Stimulated activated CD8-positive, alpha-beta memory T cell treated with anti-CD3 and anti-CD28 coated beads, Interleukin-7, amount 100 ng/mL, for 4 hours (primary cell): ENCODE measurements around the gene PRELP.
A peak's percentile ranks its signal among the peaks of the same experiment; 100 is the strongest.
"Not testable (repeated sequence)": the region's sequence is repeated elsewhere in the genome, so short reads cannot be mapped to it uniquely, and the experiment has no call there.

ENCODE experiments used
- DNase-seq, 2 donors: peaks; one replicate each; pipeline ENCODE4 v3.0.0-alpha.2; 2020; ENCODE audit warnings: low read depth in 2 of 2

The PRELP gene

GRCh38 chr1:203506858-203507626, 31.4 kb downstream of the PRELP start:
- DNase-seq: no peak

GRCh38 chr1:203507759-203508158, 32.2 kb downstream of the PRELP start:
- no peak for DNase-seq

GRCh38 chr1:203508463-203509073, 33.0 kb downstream of the PRELP start:
- no peak for DNase-seq

DNA sequence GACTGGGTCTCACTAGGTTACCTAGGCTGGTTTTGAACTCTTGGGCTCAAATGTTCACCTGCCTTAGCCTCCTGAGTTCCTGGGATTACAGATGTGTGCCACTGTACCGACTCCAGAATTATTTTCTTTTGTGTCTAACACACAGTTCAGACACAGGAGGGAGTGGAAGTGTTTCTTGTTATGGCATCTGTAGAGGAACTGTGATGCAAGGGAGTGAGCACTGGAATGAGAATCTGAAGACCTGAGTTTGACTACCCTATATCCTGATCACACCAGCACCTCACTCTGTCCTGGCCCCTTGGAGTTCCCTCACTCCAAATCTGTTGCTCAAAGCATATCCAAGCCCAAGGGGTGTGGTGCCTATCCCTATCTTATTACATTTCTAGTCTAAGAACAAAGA, 33.5 kb downstream of the PRELP start:
- DNase-seq: no peak

DNA sequence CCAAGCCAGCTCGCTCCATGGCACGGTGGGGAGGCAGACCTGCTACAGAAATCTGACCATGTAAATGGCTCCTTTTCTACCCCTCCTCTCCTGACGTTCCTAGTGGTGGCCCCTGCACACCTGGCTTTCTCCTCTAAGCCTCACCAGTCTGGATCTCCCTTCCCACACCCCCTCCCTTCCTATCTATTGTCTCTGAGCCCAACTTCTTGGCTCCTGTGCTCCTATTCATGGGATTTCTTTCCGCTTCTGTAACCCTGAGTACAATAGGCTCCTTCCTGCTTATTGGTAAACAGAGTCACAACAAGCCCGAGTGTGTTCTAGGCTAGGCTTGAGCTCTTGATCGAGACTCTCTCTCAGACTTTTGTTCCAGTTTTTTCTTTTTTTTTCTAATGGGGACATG, 35.9 kb downstream of the PRELP start:
- no peak for DNase-seq

DNA sequence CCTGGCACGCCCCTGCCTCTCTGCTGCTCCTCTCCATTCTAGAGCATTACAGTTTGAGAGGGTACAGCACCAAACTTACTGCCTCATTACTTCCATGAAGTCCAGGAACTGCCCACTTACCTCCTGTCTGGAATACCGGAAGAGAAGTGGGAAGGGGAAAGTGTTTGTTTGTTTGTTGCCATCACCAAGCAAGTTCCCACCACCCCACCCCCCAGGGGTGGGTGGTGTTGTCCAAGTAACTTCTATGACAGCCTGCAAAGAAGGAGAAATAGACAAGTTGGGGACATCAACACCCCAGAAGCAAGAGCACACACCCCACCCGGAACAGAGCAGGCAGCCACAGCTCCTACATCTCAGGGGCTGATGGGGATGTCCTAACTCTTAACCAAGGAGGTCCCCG, 36.3 kb downstream of the PRELP start:
- no peak for DNase-seq

DNA sequence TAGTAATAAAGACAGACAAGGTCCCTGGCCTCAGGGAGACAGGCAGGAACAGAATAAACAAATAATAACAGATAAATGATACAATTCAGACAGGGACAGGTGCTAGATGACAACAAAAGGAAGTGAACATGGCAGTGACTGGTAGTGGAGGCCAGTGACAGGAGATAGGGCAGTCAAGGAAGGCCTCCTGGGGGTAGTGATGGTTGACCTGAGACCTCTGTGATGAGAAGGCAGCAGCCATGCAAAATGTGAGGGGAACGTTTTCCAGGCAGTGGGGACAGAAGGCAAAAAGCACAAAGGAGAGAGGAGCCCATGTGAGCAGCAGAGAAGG, 36.9 kb downstream of the PRELP start:
- no peak for DNase-seq

DNA sequence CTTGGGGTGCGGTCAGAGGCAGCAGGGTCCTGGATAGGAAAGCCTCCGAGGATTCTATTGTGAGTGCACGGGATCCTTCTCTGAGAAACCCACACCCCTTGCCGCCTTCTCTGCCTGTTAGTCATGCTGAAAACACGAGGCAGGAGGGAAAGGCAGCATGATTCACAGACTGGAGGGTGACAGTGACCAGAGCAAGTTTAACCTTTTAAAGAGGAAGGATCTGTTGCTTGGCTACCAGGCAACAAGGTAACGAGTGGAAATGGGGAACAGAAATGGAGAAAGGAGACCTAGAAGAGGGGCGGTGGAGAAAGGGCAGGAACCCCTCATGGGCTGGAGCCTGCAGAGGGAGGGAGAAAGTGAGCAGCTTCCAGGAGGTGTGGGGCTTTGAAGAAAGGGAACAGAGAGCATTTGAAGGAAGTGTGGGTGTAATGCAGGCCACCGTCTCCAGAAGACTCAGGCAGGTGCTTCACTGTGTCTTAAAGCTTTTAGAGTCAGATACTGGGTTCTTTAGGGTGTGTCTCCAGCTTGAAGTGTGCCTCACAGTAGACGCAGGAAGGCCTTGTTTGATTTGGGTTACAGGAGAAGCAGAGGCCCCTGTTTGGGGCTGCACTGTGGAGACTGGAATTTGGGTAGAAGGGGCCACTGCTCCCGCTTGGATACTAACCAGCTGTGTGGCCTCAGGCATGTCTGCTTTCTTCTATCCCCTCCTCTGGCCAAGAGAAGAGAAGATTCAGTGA, 37.4 kb downstream of the PRELP start:
- peak in 1 of 2 donors; percentile 20 for DNase-seq

DNA sequence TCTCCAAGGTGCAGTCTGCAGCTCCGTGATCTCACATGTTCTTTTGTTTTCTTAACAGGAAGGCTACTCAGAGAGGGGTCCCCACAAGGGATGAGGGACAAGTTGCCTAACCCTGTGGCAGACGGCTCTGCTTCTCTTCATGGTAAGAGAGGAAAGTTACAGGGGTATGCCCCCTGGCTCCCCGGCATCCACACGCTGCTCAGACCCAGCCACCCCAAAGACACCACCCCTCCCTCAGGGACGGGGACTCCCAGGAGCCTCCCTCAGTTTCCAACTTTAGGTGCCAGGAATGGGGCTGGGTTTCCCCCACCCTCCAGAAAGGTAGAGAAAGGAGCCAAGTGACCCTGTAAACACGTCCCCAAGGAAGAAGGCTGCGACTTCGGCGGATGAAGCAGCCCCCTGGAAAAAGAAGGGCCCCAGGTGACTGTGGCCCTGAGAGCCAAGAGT, 38.0 kb downstream of the PRELP start:
- no peak for DNase-seq

DNA sequence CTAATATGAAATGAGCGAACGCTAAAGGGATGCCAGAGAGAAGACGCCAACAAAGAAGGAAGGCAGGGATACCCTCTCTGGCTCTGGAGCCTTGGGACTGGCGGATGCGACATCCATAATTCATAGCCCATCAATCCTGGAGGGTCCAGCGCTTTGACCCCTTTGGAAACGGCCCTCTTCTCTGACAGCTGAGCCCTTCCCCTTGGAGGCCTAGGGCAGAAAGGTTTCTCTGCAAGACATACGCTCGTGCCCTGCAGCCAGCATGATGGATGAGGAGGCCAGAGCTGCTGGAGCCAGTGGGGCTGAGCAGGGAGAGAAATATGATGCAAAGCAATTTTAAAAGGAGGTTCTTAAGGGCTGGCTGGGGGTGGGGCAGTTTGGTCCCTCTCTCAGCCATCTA, 40.6 kb downstream of the PRELP start:
- no peak for DNase-seq

DNA sequence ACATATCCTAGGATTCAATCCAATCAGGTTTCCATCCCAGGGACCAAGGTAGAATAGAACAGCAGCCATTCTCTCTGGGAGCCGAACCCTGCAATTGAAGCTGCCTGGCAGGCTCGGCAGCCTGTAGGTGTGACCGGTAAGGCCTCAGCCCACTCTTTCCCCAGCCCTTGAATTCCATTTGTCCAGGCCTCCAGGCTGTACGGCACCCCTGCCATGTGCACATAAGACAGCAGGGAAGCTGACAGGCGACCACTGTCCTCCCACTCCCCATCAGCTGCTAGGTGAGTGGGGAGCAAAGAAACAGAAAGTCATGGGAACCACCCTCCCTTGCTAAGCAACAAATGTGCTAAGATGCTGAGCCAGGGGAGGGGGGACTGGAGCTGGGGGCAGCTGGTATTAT, 41.3 kb downstream of the PRELP start:
- no peak for DNase-seq

DNA sequence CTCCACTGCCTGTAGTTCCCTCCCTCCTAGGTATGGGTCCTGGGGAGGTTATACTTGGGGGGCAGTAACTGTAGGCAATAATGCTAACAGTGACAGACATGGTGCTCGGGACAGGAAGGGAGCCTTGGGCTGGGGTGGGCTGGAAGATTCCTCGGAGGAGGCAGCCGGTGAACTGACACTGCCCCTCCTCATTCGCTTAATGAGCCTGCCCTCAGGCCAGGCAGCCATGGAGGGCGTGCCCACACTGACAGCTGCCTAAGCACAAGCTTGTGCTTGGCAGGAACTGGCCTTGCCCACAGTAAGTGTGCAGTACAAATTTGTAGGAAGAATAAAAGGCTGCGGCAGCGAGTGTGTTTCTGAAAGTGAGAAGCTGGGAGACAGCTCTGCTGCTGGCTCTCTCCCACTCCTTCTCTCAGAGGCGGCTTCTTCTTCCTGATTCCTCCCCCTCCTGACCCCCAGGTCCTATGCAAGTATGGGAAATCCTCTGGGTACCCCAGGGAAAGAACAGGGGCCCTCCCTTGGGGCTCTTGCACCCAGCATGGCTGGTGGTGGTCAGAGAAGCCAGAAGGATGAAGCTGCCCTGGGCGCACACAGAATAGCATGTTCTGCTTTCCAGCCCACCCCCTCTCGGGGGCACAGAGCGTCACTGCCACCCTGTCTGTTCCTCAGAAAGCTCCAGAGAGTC, 42.0 kb downstream of the PRELP start:
- no peak for DNase-seq

GRCh38 chr1:203518139-203518538, 42.5 kb downstream of the PRELP start:
- DNase-seq: not testable (repeated sequence)

DNA sequence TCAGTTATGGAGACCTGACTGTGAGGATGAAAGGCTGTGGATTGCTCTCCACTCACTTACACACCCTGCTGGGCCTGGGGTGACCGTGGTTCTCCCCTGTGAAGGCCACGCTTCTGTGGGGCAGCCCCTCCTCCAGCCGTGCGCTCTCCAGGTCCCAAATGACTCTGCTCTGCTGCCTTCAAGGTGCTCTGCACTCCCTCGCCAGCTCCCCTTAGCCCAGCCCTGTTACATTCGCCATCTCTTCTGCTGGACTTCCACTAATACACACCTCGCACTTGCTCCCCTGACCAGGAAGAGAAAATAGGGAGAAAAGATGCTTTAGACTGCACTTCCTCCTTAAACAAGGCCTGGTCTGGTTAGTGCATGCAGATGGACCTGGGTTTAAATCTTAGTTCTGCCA, 42.9 kb downstream of the PRELP start:
- DNase-seq: no peak

- DNase-seq: no peak
Measured at GRCh38 chr1:203519053-203519840, 43.6 kb downstream of the PRELP start.

DNA sequence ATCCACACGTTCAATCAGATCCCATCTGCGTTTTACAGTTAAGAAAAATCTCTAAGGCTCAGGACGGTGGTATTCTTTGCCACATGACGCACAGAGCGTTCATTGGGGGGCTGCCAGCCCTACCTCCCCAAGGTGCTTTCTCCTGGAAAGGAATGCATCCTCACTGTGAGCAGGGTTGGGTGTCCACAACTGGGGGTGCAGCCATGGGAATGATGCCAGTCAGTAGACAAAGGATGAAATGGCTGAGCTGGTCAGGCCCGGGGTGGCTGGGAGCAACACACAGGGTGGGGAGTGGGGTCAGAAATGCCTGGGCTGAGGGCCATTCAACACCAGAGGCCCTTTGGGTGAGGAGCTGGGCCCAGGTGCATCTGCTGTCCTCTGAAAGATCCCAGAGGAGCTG, 44.3 kb downstream of the PRELP start:
- no peak for DNase-seq

GRCh38 chr1:203520315-203520714, 44.7 kb downstream of the PRELP start:
- DNase-seq: no peak

- no peak for DNase-seq
Measured at GRCh38 chr1:203521074-203521794, 45.6 kb downstream of the PRELP start.

DNA sequence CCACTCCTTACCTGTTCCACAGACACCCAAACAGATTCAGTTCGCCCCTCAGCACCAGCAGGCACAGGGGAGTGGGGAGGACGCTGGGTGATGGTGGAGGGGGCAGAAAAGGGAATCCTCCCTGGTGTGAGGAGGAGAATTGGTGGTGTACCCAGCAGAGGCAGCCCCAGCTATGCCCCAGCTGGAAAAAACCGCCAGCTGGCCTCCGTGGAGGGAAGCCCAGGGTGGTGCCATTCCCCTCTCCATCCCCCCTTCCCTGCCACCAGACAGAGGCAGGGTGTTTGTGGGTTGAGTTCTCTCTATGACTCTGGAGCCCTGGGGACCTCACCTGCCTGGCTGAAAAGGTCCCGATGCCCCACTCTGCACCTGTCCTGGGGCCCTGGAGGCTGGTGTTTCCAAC, 46.2 kb downstream of the PRELP start:
- DNase-seq: no peak

DNA sequence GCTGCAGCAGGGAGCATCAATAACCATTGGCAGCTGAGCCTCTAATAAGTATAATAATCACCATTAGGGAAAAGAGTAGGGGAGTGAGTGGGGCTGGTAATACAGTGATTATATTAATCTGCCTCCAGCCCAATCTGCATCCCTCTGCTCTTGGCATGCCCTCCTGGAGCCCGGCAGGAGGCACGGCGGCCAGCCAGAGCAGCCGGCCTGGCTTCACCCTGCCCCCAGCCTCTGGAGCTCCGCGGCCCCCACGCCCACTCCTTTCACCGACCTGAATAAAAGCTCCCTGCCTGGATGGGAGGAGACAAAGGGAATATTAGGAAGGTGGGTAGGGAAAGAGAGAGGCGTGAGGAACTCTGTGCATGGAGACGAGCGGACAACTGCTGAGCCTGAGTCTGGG, 46.6 kb downstream of the PRELP start:
- DNase-seq: no peak

DNA sequence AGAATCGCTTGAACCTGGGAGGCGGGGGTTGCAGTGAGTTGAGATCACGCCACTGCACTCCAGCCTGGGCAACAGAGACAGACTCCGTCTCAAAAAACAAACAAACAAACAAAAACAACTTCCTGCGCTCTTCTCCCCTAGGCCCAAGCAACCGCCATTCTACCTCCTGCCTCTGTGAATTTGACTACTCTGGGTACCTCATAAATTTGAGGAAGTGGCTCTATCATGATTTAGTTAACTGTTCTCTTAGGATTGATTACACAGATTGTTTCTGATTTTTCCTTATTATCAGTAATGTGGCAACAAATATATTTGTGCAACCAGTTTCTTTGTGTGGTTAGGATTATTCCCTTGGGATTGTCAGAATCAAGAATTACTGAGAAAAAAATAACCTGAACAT, 48.1 kb downstream of the PRELP start:
- DNase-seq: no peak
